H1 (cell line): ENCODE data around the gene ATAD3B. TPM values are rescaled to one million over a fixed set of nuclear protein-coding genes. Genes with fewer than 3 reads are reported as not detected.

ENCODE experiments used
- CTCF ChIA-PET: fragments of 300-600 bp; sonication (Branson Sonifier 250); formaldehyde crosslinking; loops from one replicate; lab custom pipeline; 2021; ENCODE audit not compliant: partially characterized antibody; lab: Charles Lee
- POLR2A ChIA-PET: fragments of 300-600 bp; sonication (Branson Sonifier 250); formaldehyde crosslinking; loops from one replicate; lab custom pipeline; 2021; ENCODE audit warnings: inconsistent platforms; ENCODE audit not compliant: partially characterized antibody; lab: Charles Lee
- DNase-seq, 2 experiments: peaks; one replicate each; pipeline versions ENCODE4 v3.0.0 to v3.0.0-alpha.2; 2010 to 2022; ENCODE audit warnings: low spot score in 2 of 2, low read depth in 1 of 2, mixed read lengths in 1 of 2
- FAIRE-seq: peaks from 2 replicates; lab custom pipeline; 2011; peaks lifted over from hg19 to GRCh38; lab: Jason Lieb, UNC
- H2AFZ ChIP-seq: 2 replicates; pipeline ENCODE4 v1.8.1; 2012; ENCODE audit warnings: low read length, inconsistent platforms
- H2AK5ac ChIP-seq: 2 replicates; pipeline ENCODE4 v1.6.1; 2013; ENCODE audit warnings: low read depth, low read length
- H2BK120ac ChIP-seq: replicated peaks from 2 replicates; pipeline ENCODE3; 2013; ENCODE audit warnings: low read depth, low read length, inconsistent platforms
- H2BK12ac ChIP-seq: 2 replicates; pipeline ENCODE4 v1.6.1; 2013; ENCODE audit warnings: low read depth, low read length
- H2BK15ac ChIP-seq: 2 replicates; pipeline ENCODE4 v1.6.1; 2013; ENCODE audit warnings: low read length
- H2BK20ac ChIP-seq: 2 replicates; pipeline ENCODE4 v1.6.1; 2013; ENCODE audit warnings: low read length
- H2BK5ac ChIP-seq: 2 replicates; pipeline ENCODE4 v1.6.1; 2013; ENCODE audit warnings: low read depth, low read length
- H3K14ac ChIP-seq: 2 replicates; pipeline ENCODE4 v1.6.1; 2013; ENCODE audit warnings: inconsistent platforms; ENCODE audit not compliant: insufficient read length
- H3K18ac ChIP-seq: 2 replicates; pipeline ENCODE4 v1.6.1; 2013; ENCODE audit warnings: low read length; ENCODE audit errors: extremely low read depth
- H3K23ac ChIP-seq: 2 replicates; pipeline ENCODE4 v1.6.1; 2013; ENCODE audit warnings: inconsistent platforms; ENCODE audit not compliant: insufficient read length
- H3K23me2 ChIP-seq: 2 replicates; pipeline ENCODE4 v1.6.1; 2013; ENCODE audit warnings: low read depth, low read length
- H3K27ac ChIP-seq: 2 replicates; pipeline ENCODE4 v1.6.1; 2011; ENCODE audit warnings: low read depth, low read length, inconsistent platforms
- H3K27me3 ChIP-seq, 4 experiments: replicated peaks in 1 of 4; 1 replicate in 1 of 4; 2 replicates in 3 of 4; pipeline versions ENCODE4 v1.6.1 to v1.8.1; 2011 to 2013; ENCODE audit warnings: low read length in 3 of 4, mild to moderate bottlenecking in 3 of 4, inconsistent platforms in 2 of 4, mixed read lengths in 2 of 4, moderate library complexity in 1 of 4; ENCODE audit not compliant: control insufficient read depth in 3 of 4, insufficient read depth in 3 of 4; ENCODE audit errors: extremely low read depth in 1 of 4
- H3K36me3 ChIP-seq, 4 experiments: 2 replicates each; pipeline versions ENCODE4 v1.6.1 to v1.8.1; 2011 to 2013; ENCODE audit warnings: mild to moderate bottlenecking in 4 of 4, low read length in 3 of 4, moderate library complexity in 2 of 4, control low read depth in 1 of 4, inconsistent platforms in 1 of 4; ENCODE audit not compliant: insufficient read depth in 4 of 4, control insufficient read depth in 2 of 4
- H3K4ac ChIP-seq: replicated peaks from 2 replicates; pipeline ENCODE3; 2013; ENCODE audit warnings: low read length, low read depth, mixed read lengths, inconsistent platforms; ENCODE audit not compliant: insufficient read length
- H3K4me1 ChIP-seq, 4 experiments: replicated peaks in 1 of 4; 1 replicate in 1 of 4; 2 replicates in 3 of 4; pipeline versions ENCODE4 v1.6.1 to v1.8.1; 2011 to 2013; ENCODE audit warnings: low read length in 3 of 4, inconsistent platforms in 2 of 4, mixed read lengths in 1 of 4; ENCODE audit not compliant: insufficient read depth in 4 of 4, control insufficient read depth in 3 of 4
- H3K4me2 ChIP-seq, 2 experiments: 2 replicates each; pipeline versions ENCODE4 v1.6.1 to v1.8.1; 2011 to 2013; ENCODE audit warnings: low read depth in 2 of 2, low read length in 2 of 2, control low read depth in 1 of 2, inconsistent platforms in 1 of 2, mild to moderate bottlenecking in 1 of 2; ENCODE audit not compliant: insufficient read depth in 1 of 2
- H3K4me3 ChIP-seq, 4 experiments: fragments of 200-600, 300-600 bp in 1 of 4; sonication (generic), shearing (Covaris generic), sonication (Bioruptor Twin) in 1 of 4; 2 replicates each; pipeline versions ENCODE4 v1.5.1 to v1.8.1; 2011 to 2016; ENCODE audit warnings: low read length in 4 of 4, low read depth in 3 of 4, control low read depth in 2 of 4, inconsistent platforms in 2 of 4, mild to moderate bottlenecking in 2 of 4, mixed read lengths in 1 of 4, moderate library complexity in 1 of 4; ENCODE audit not compliant: insufficient read depth in 2 of 4; ENCODE audit errors: extremely low read depth in 1 of 4
- H3K56ac ChIP-seq: replicated peaks from 2 replicates; pipeline ENCODE3; 2013; ENCODE audit warnings: low read depth, mild to moderate bottlenecking, mixed read lengths, low read length, inconsistent platforms; ENCODE audit not compliant: insufficient read length
- H3K79me1 ChIP-seq: 2 replicates; pipeline ENCODE4 v1.6.1; 2013; ENCODE audit warnings: low read depth, low read length, control low read depth
- H3K79me2 ChIP-seq, 2 experiments: 2 replicates each; pipeline versions ENCODE4 v1.6.1 to v1.8.1; 2012 to 2013; ENCODE audit warnings: low read length in 2 of 2, mild to moderate bottlenecking in 2 of 2, inconsistent platforms in 1 of 2; ENCODE audit not compliant: insufficient read depth in 2 of 2, control insufficient read depth in 1 of 2
- H3K9ac ChIP-seq, 4 experiments: replicated peaks in 1 of 4; 1 replicate in 1 of 4; 2 replicates in 3 of 4; pipeline versions ENCODE4 v1.6.1 to v1.8.1; 2011 to 2013; ENCODE audit warnings: low read depth in 3 of 4, low read length in 3 of 4, control low read depth in 2 of 4, mild to moderate bottlenecking in 2 of 4, moderate library complexity in 2 of 4, inconsistent platforms in 1 of 4; ENCODE audit errors: extremely low read depth in 1 of 4
- H3K9me3 ChIP-seq, 2 experiments: 2 replicates each; pipeline versions ENCODE4 v1.6.1 to v1.8.1; 2012 to 2013; ENCODE audit warnings: mild to moderate bottlenecking in 2 of 2, moderate library complexity in 2 of 2, control low read depth in 1 of 2, inconsistent platforms in 1 of 2, low read depth in 1 of 2, low read length in 1 of 2, mixed read lengths in 1 of 2; ENCODE audit not compliant: insufficient read depth in 2 of 2
- H4K20me1 ChIP-seq, 2 experiments: replicated peaks in 1 of 2; 2 replicates each; pipeline versions ENCODE3 to v1.8.1; 2011 to 2013; ENCODE audit warnings: inconsistent platforms in 2 of 2, low read length in 2 of 2, mild to moderate bottlenecking in 1 of 2; ENCODE audit not compliant: insufficient read depth in 2 of 2, control insufficient read depth in 1 of 2
- H4K5ac ChIP-seq: 2 replicates; pipeline ENCODE4 v1.6.1; 2013; ENCODE audit warnings: low read length, low read depth, mixed read lengths, inconsistent platforms; ENCODE audit not compliant: insufficient read length
- H4K8ac ChIP-seq: 2 replicates; pipeline ENCODE4 v1.8.0; 2013; ENCODE audit warnings: mild to moderate bottlenecking, moderate library complexity, low read length, inconsistent platforms; ENCODE audit not compliant: insufficient read depth; ENCODE audit errors: extremely low read depth
- H4K91ac ChIP-seq: replicated peaks from 2 replicates; pipeline ENCODE3; 2013; ENCODE audit warnings: low read length, mixed read lengths, inconsistent platforms; ENCODE audit not compliant: insufficient read length
- CBX8 ChIP-seq: fragments of 300-800, 300-1000 bp; sonication (generic); IDR thresholded peaks from 2 replicates; pipeline ENCODE4 v1.7.1; 2016; ENCODE audit warnings: low read depth, low read length, borderline replicate concordance
- JUND ChIP-seq: IDR thresholded peaks from 2 replicates; pipeline ENCODE4 v1.6.1; 2011; ENCODE audit warnings: mild to moderate bottlenecking, improper control_type of control experiment, low read length
- WGBS, 2 experiments: shearing (Covaris generic) in 1 of 2; methylation state at CpG; one replicate each; pipeline versions ENCODE4 v1.1.6 to v1.1.7; 2013 to 2015; ENCODE audit warnings: low lambda C conversion rate in 2 of 2, mixed read lengths in 2 of 2, inconsistent platforms in 1 of 2, low coverage in 1 of 2, missing lambda C conversion rate in 1 of 2; ENCODE audit not compliant: insufficient replicate concordance in 2 of 2, insufficient coverage in 1 of 2, insufficient read length in 1 of 2; ENCODE audit errors: extremely low coverage in 1 of 2, missing lambda C conversion rate in 1 of 2; 5-methylcytosine and 5-hydroxymethylcytosine counted together
- polyA plus RNA-seq, 7 experiments: library from polyadenylated mRNA; depleted of rRNA in 3 of 7; stranded (reverse) in 5 of 7; unstranded in 2 of 7; fragments of >200 nt in 5 of 7; fragments of 200-250 nt in 2 of 7; gene quantifications; 1 replicate in 5 of 7; 2 replicates in 1 of 7; 4 replicates in 1 of 7; pipeline versions ENCODE4 v1.2.1 to v1.2.3, GENCODE V29; 2011 to 2013; ENCODE audit warnings: missing spikeins in 2 of 7, mixed read lengths in 2 of 7
- total RNA-seq: library from RNA; stranded (reverse); fragmentation: NEBNext Ultra II Directional; extraction: Animal tissue kit (Norgen Biotek cat#: 25700); gene quantifications from 2 replicates; pipeline ENCODE4 v1.2.1, GENCODE V29; 2021

Gene ATAD3B
- total and polyA plus RNA-seq, 2 of the 8 experiments (the other 6 are each of a cell fraction or from before 2014, with no cell fraction given) = 31.3 to 63.0 TPM

- Histone ChIP-seq H4K5ac (no peak overlapping the region), H2BK5ac (no peak overlapping the region), H3K4ac (no peak overlapping the region), H3K79me1 (no peaks in the 10 kb centered on the region), H2BK12ac (no peak overlapping the region), H2BK20ac (no peak overlapping the region), H2AFZ (no peak overlapping the region), H3K23me2 (no peaks in the 10 kb centered on the region), H3K18ac (no peak overlapping the region)
- TF ChIP-seq CBX8 (no peak), JUND (no peak)
- TF ChIP-seq, all 59 proteins: peak for 0
- H3K79me2 ChIP-seq = no peaks in the 10 kb centered on the region
- no peak overlapping the region for H3K4me2 ChIP-seq
- no peaks in the 10 kb centered on the region for H3K36me3 ChIP-seq
- no peaks in the 10 kb centered on the region for H3K9me3 ChIP-seq
- no peak overlapping the region for H2AK5ac ChIP-seq
- POLR2A ChIA-PET = interaction anchor here (0.6 to 3.8 kb wide), 8 partner anchors 21 to 215 kb away, joined by 3 to 10 read pairs (median 3); partner anchors contain the start of genes ANKRD65 and MRPL20
- no peaks in the 10 kb centered on the region for H3K4me1 ChIP-seq
- H3K27ac ChIP-seq = no peak overlapping the region
- H2BK15ac ChIP-seq = 0 out of 2 replicates have a peak overlapping the region, but pooled peaks have one; percentile 61
- H4K8ac ChIP-seq = no peak overlapping the region; the same call in 1 of the 2 replicates
- WGBS, 2 experiments = 93% methylated on average over 26 of the region's 26 CpGs; no CpG with 5 or more reads in 1 of the 2 experiments
- CTCF ChIA-PET = interaction anchor here (0.6 to 2.0 kb wide), 11 partner anchors 9 to 162 kb away, joined by 3 to 7 read pairs (median 4); no protein-coding TSS in a partner anchor
- H3K9ac ChIP-seq = no peak overlapping the region
- no peaks in the 10 kb centered on the region for H4K20me1 ChIP-seq
- H2BK120ac ChIP-seq = no peak overlapping the region
- H3K27me3 ChIP-seq = no peaks in the 10 kb centered on the region
- no peak for FAIRE-seq
- H3K4me3 ChIP-seq = no peak overlapping the region
- H3K14ac ChIP-seq = no peak overlapping the region
- DNase-seq = no peak
- no peak overlapping the region for H4K91ac ChIP-seq
- H3K56ac ChIP-seq = no peak overlapping the region
- H3K23ac ChIP-seq = no peak overlapping the region
Measured at GRCh38 chr1:1462318-1462966, 9.1 kb upstream of the ATAD3B start.
